Measurements from ENCODE around the gene ATP6V0E1. TPM values are rescaled to one million over a fixed set of nuclear protein-coding genes. Genes with fewer than 3 reads are reported as not detected.

ATP6V0E1 gene
- total RNA-seq, result 100 to 1,000 TPM; 122 to 129 TPM

- ChIA-PET POLR2A (interaction anchor here (0.6 to 2.0 kb wide), 30 partner anchors 11 to 346 kb away, joined by 3 to 36 read pairs (median 4); partner anchors contain the start of genes BNIP1, RPL26L1 and STC2), CTCF (interaction anchor here (0.6 to 3.1 kb wide), 29 partner anchors 11 to 348 kb away, joined by 3 to 25 read pairs (median 4); partner anchors contain the start of genes BNIP1 and RPL26L1)
- Mint-ChIP-seq H3K9me3 (ENCODE audit: insufficient read depth) (no peaks in the 10 kb centered on the region), H3K27me3 (ENCODE audit: low read depth) (no peaks in the 10 kb centered on the region), H3K27ac (peak within 1 kb of the TSS; percentile 99), H3K4me3 (peak within 1 kb of the TSS; percentile 99), H3K36me3 (ENCODE audit: low read depth) (peaks cover 31% of the 10 kb centered on the region), H3K4me1 (ENCODE audit: low read depth) (peaks cover 25% of the 10 kb centered on the region)
- peak; percentile 95 for DNase-seq
- ATAC-seq, result peak; percentile 94
These were observed at the start of gene ATP6V0E1 for GRCh38 chr5:172983542-172984243. Gene ATP6V0E1 (plus strand): TSS chr5:172983771. CDS start chr5:172983861, 90 bp downstream.

DNA sequence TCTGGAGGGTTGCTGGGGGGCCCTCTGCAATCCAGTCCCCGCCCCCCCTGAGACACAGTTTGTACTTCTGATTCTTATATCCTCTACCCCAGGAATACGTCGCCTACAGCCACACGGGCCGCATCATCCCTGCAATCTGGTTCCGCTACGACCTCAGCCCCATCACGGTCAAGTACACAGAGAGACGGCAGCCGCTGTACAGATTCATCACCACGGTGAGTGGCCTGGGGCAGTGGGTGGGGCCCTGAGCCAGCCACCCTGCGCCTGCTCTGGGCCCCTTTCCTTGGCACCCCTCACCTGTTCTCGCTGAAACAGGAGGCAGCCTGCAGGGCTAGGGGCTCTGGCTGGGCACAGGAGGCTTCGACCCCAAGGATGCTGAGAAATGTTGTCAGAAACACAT is 48.5 kb upstream of the ATP6V0E1 start:
- peaks cover 1% of the 10 kb centered on the region for H3K4me1 Mint-ChIP-seq (ENCODE audit: low read depth)
- no peak overlapping the region for H3K27ac Mint-ChIP-seq
- ChIA-PET CTCF (interaction anchor here (5.4 to 15.1 kb wide), 2 partner anchors 218 to 223 kb away, joined by 42 to 251 read pairs; no protein-coding TSS in a partner anchor), POLR2A (no interaction called here)
- no peak for ATAC-seq
- H3K27me3 Mint-ChIP-seq (ENCODE audit: low read depth), result no peaks in the 10 kb centered on the region
- H3K4me3 Mint-ChIP-seq, result no peak overlapping the region
- H3K9me3 Mint-ChIP-seq (ENCODE audit: insufficient read depth), result no peaks in the 10 kb centered on the region
- H3K36me3 Mint-ChIP-seq (ENCODE audit: low read depth), result peaks cover 5% of the 10 kb centered on the region
- no peak for DNase-seq

GRCh38 chr5:172936401-172936800 is 47.2 kb upstream of the ATP6V0E1 start:
- Mint-ChIP-seq H3K27ac (no peak overlapping the region), H3K36me3 (ENCODE audit: low read depth) (peaks cover 5% of the 10 kb centered on the region), H3K4me1 (ENCODE audit: low read depth) (peaks cover 1% of the 10 kb centered on the region), H3K9me3 (ENCODE audit: insufficient read depth) (no peaks in the 10 kb centered on the region), H3K27me3 (ENCODE audit: low read depth) (no peaks in the 10 kb centered on the region), H3K4me3 (no peak overlapping the region)
- ATAC-seq, result no peak
- ChIA-PET POLR2A (interaction anchor here (0.7 kb wide), 1 partner anchor 1044 kb away, joined by 3 read pairs; no protein-coding TSS in a partner anchor), CTCF (interaction anchor here (0.6 to 15.1 kb wide), 3 partner anchors 23 to 224 kb away, joined by 3 to 251 read pairs (median 3); partner anchors contain the start of genes DUSP1 and RPL26L1)
- DNase-seq, result no peak

DNA sequence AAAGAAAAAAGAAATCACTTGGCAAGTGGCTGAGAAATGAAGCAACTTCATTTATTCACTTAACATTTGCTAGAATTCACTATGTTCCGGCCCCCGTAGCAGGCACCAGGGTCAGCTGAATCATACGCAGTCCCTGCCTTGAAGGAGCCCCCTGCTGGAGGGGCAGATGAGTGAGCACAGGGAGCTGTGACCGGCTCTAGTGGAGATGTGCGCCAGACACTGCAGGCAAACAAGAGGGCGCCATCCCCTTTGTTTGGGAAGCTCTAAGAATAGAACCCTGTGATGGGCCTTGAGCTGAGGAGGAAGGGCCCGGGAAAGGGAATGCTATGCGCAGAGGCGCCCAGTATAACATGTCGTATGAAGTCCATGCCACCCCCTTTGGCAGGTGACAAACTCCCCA is 44.5 kb upstream of the ATP6V0E1 start:
- Mint-ChIP-seq H3K27ac (no peak overlapping the region), H3K4me1 (ENCODE audit: low read depth) (peaks cover 1% of the 10 kb centered on the region), H3K9me3 (ENCODE audit: insufficient read depth) (no peaks in the 10 kb centered on the region), H3K4me3 (no peak overlapping the region), H3K36me3 (ENCODE audit: low read depth) (peaks cover 5% of the 10 kb centered on the region), H3K27me3 (ENCODE audit: low read depth) (no peaks in the 10 kb centered on the region)
- peak; percentile 49 for ATAC-seq
- DNase-seq, result peak; percentile 39
- POLR2A ChIA-PET, result interaction anchor here (0.8 kb wide), 1 partner anchor 239 kb away, joined by 4 read pairs; no protein-coding TSS in a partner anchor
- CTCF ChIA-PET, result interaction anchor here (0.8 to 15.1 kb wide), 6 partner anchors 10 to 377 kb away, joined by 3 to 251 read pairs (median 3); no protein-coding TSS in a partner anchor

DNA sequence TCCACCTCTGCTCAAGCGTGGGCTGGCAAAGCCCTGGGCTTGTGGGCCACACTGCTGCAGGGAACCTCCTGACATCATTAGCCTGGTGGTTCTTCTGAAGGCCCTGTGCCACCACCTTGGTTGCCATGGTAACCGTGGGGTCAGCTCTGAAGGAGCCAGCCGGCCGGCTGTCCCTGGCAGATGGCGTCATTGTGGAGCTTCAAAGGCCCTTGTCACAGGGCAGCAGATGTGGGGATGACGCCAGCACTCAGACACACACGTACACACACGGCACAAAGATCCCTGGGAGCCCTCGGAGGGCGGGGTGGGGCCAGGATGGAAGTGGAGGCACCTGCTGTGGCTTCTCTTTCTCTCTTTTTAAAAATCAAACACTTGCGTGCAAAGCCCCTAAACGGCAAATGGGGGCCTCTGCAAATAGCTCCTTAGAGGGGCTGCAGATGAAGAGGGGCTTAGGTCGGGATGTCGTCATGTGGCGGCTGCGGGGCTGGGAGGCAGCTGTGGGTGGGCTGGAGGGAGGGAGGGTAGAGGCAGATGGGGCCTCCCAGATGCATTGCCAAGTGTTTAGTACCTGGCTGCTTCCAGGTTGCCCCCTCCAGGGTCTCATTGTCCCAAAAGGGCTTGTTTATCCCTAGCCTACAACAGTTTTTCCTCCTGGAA is 43.8 kb upstream of the ATP6V0E1 start:
- Mint-ChIP-seq H3K9me3 (ENCODE audit: insufficient read depth) (no peaks in the 10 kb centered on the region), H3K27ac (no peak overlapping the region), H3K4me1 (ENCODE audit: low read depth) (peaks cover 2% of the 10 kb centered on the region), H3K4me3 (no peak overlapping the region), H3K27me3 (ENCODE audit: low read depth) (no peaks in the 10 kb centered on the region), H3K36me3 (ENCODE audit: low read depth) (peaks cover 5% of the 10 kb centered on the region)
- no peak for ATAC-seq
- CTCF ChIA-PET, result interaction anchor here (1.1 to 15.1 kb wide), 4 partner anchors 54 to 377 kb away, joined by 3 to 251 read pairs (median 3); no protein-coding TSS in a partner anchor
- POLR2A ChIA-PET, result no interaction called here
- DNase-seq, result no peak

- no peak for DNase-seq
- no peak for ATAC-seq
- CTCF ChIA-PET, result interaction anchor here (1.2 to 15.1 kb wide), 2 partner anchors 228 to 376 kb away, joined by 3 to 251 read pairs; no protein-coding TSS in a partner anchor
- Mint-ChIP-seq H3K4me3 (no peak overlapping the region), H3K9me3 (ENCODE audit: insufficient read depth) (no peaks in the 10 kb centered on the region), H3K27ac (no peak overlapping the region), H3K36me3 (ENCODE audit: low read depth) (peaks cover 5% of the 10 kb centered on the region), H3K27me3 (ENCODE audit: low read depth) (no peaks in the 10 kb centered on the region), H3K4me1 (ENCODE audit: low read depth) (peaks cover 2% of the 10 kb centered on the region)
- POLR2A ChIA-PET, result no interaction called here
These were observed 43.1 kb upstream of the ATP6V0E1 start for GRCh38 chr5:172940268-172941066.

DNA sequence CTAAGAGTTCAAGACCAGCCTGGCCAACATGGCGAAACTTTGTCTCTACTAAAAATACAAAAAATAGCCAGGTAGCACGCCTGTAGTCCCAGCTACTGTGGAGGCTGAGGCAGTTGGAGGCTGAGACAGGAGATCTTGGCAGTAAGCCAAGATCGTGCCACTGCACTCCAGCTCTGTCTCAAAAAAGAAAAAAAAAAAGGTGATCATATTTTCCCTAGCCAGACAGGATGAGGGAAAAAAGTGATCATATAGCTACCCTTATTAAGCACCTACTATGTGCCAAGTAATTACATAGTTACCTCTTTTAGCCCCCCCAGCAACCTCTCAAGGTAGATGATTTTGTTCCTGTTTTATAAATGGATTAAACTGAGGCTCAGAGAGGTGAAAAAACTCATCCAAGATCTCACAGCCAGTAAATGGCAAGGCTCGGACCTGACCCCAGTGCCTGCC is 42.5 kb upstream of the ATP6V0E1 start:
- H3K27ac Mint-ChIP-seq, result no peak overlapping the region
- DNase-seq, result no peak
- H3K4me3 Mint-ChIP-seq, result no peak overlapping the region
- peaks cover 2% of the 10 kb centered on the region for H3K4me1 Mint-ChIP-seq (ENCODE audit: low read depth)
- H3K9me3 Mint-ChIP-seq (ENCODE audit: insufficient read depth), result no peaks in the 10 kb centered on the region
- CTCF ChIA-PET, result interaction anchor here (0.6 kb wide), 2 partner anchors 639 to 912 kb away, joined by 3 to 4 read pairs; no protein-coding TSS in a partner anchor
- no peak for ATAC-seq
- no peaks in the 10 kb centered on the region for H3K27me3 Mint-ChIP-seq (ENCODE audit: low read depth)
- peaks cover 3% of the 10 kb centered on the region for H3K36me3 Mint-ChIP-seq (ENCODE audit: low read depth)
- POLR2A ChIA-PET, result no interaction called here

DNA sequence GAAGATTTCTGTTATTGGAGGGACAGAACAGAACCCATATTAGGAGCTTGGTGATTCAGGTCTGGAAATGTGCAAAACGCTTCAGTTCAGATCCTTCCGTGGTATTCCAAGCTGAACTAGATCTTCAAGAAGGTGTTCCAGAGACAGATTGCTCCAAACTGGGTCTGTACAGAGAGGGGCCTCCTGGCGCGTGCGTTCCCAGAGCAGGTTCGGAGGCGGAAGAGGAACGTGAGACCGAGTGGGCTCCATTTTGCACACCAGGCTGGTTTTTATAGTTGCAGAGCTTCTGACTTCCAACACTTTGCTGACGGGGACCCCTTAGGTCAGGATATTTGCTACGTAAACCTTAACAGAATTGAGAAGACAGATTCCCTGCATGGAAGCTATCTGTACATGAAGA is 41.0 kb upstream of the ATP6V0E1 start:
- Mint-ChIP-seq H3K27me3 (ENCODE audit: low read depth) (no peaks in the 10 kb centered on the region), H3K27ac (no peak overlapping the region), H3K36me3 (ENCODE audit: low read depth) (peaks cover 3% of the 10 kb centered on the region), H3K4me1 (ENCODE audit: low read depth) (peaks cover 2% of the 10 kb centered on the region), H3K4me3 (no peak overlapping the region), H3K9me3 (ENCODE audit: insufficient read depth) (no peaks in the 10 kb centered on the region)
- DNase-seq (no peak), ATAC-seq (no peak)
- ChIA-PET POLR2A (no interaction called here), CTCF (interaction anchor here (1.0 to 1.3 kb wide), 2 partner anchors 9 to 228 kb away, joined by 4 read pairs; no protein-coding TSS in a partner anchor)

DNA sequence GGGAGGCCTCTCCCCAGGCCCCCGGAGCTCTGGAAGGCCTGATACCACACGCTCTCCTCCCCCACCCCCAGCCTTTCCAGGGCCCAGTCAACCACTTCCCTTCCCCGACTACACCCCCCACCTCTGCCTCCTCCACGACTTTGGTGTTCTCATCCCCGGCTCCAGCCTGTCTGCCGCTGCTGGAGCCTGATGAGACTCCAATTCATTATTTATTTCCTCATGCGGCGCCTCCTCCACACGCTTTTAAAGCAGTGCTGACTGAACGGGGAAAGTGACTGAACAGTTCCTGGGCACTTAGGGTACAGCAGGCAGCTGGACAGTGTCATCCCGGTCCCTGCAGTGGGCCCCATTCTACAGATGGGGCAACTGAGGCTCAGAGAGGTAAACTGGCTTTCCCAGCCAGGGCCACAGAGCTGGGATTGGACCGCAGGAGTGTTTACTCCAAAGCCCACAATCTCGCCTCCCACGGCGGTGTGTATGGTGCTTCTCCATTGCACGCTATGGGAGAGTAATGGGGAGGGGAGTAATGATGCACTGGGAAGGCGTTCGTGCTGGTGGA is 40.2 kb upstream of the ATP6V0E1 start:
- peaks cover 2% of the 10 kb centered on the region for H3K4me1 Mint-ChIP-seq (ENCODE audit: low read depth)
- DNase-seq, result no peak
- CTCF ChIA-PET, result interaction anchor here (1.0 to 1.5 kb wide), 3 partner anchors 10 to 228 kb away, joined by 3 to 4 read pairs (median 4); no protein-coding TSS in a partner anchor
- no peaks in the 10 kb centered on the region for H3K27me3 Mint-ChIP-seq (ENCODE audit: low read depth)
- ATAC-seq, result no peak
- POLR2A ChIA-PET, result no interaction called here
- no peak overlapping the region for H3K27ac Mint-ChIP-seq
- H3K36me3 Mint-ChIP-seq (ENCODE audit: low read depth), result peaks cover 3% of the 10 kb centered on the region
- no peaks in the 10 kb centered on the region for H3K9me3 Mint-ChIP-seq (ENCODE audit: insufficient read depth)
- no peak overlapping the region for H3K4me3 Mint-ChIP-seq

DNA sequence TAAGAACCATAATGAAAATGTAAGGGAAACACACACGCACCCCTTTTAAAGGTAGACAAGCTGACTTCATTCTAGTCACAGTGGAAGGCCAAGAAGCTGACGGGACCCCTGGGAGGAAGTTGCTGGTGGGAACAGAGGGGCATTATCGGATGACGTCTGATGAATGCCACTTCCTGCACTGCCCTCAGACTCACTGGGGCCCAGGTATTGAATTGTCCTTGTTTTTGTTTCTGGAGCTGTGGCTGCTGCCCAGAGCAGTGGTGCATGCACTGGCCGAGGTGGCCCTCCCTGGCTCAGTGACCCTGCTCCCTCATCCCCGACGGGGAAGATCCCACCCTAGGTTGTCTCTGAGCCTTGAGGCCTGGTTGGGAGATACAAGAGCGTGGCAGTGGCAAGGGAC is 39.7 kb upstream of the ATP6V0E1 start:
- Mint-ChIP-seq H3K9me3 (ENCODE audit: insufficient read depth) (no peaks in the 10 kb centered on the region), H3K27ac (no peak overlapping the region), H3K4me1 (ENCODE audit: low read depth) (peaks cover 2% of the 10 kb centered on the region), H3K36me3 (ENCODE audit: low read depth) (peaks cover 3% of the 10 kb centered on the region), H3K4me3 (no peak overlapping the region), H3K27me3 (ENCODE audit: low read depth) (no peaks in the 10 kb centered on the region)
- no peak for DNase-seq
- ATAC-seq, result no peak
- ChIA-PET POLR2A (no interaction called here), CTCF (interaction anchor here (1.3 to 1.5 kb wide), 2 partner anchors 10 to 229 kb away, joined by 3 to 4 read pairs; no protein-coding TSS in a partner anchor)

DNA sequence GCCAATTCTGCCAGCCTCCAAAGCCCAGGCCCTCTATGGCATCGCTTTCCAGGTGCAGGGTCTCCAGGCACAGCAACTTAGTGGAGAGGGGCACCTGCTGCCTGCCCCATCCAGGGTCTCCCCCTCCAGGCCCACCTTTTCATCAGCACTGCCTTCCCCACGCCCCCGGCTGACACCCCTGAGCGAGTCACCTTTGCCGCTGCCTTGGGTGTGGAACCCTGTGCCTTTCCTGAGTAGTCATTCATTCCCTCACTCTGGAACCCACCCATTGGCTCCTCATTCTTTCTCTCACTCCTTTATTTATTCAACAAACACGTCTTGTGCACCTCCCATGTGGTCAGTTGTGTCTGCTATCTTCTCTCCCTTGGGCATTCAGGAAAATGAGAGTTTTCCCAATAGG is 38.8 kb upstream of the ATP6V0E1 start:
- Mint-ChIP-seq H3K36me3 (ENCODE audit: low read depth) (peaks cover 3% of the 10 kb centered on the region), H3K9me3 (ENCODE audit: insufficient read depth) (no peaks in the 10 kb centered on the region), H3K27me3 (ENCODE audit: low read depth) (no peaks in the 10 kb centered on the region), H3K27ac (no peak overlapping the region), H3K4me3 (no peak overlapping the region), H3K4me1 (ENCODE audit: low read depth) (peaks cover 2% of the 10 kb centered on the region)
- CTCF ChIA-PET, result interaction anchor here (1.5 kb wide), 1 partner anchor 230 kb away, joined by 3 read pairs; no protein-coding TSS in a partner anchor
- ATAC-seq (no peak), DNase-seq (no peak)
- POLR2A ChIA-PET, result no interaction called here

All from activated CD8-positive, alpha-beta T cell treated with anti-CD3 and anti-CD28 coated beads, Interleukin-2, amount 10 ng/mL, durations not matched to agents 7 days and 5 days (primary cell).